Hepatic stellate cell (primary cell): ENCODE data around the gene RHBDD3.

ENCODE experiments used
- DNase-seq: peaks from one replicate; pipeline ENCODE4 v3.0.0; 2011; ENCODE audit warnings: low spot score

Gene RHBDD3

DNA sequence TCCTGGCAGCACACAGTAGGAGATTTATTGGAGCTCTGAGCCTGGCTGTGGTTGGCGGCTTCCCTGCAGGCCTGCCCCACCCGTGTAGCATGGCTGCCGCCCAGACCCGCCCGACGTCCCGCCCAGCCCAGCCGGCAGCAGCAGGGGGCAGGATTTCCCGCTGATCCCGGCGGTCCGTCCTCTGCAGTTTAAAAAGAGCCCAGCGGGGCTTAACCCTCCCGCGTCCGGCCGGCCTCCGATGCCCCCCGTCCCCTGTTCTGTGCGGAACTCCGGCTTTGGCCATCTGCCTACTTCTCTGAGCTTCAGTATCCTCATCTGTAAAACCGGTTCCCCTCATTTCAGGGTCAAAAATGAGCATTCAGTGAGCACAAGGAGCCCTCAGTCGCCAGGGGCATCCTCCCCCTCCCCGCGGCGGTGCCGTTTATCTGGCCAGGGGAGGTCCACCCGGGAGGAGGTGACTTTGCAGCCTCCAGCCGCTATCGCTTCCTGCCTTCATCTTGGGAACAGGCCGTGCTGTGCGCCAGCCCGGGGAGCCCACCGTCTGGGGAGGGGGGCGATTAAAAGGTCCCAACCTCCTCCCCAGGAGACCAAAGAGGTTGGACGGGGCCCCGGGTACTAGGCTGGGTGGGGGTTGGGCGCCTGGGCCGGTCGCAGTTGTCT, 38.5 kb upstream of the RHBDD3 start, which contains the start of gene GAS2L1:
GAS2L1 (plus strand) TSS at position 476 of the 660 bp plus-strand sequence. CDS start 1,456 bp downstream, outside the sequence.
- DNase-seq: peak; percentile 97

DNA sequence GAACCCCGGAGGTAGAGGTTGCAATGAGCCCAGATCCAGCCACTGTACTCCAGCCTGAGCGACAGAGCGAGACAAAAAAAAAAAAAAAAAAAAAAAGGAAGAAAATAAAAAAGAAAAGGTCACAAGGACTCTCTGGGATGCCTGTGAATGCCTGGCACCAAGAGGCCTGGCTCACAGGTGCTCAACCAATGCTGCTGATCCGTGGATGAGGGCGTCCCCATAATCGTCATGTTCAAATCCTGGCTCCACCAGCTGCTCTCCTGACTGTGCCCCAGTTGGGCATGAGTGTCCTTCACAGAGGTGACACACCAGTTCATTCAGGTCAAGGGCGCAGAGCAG, 38.0 kb upstream of the RHBDD3 start:
- no peak for DNase-seq

DNA sequence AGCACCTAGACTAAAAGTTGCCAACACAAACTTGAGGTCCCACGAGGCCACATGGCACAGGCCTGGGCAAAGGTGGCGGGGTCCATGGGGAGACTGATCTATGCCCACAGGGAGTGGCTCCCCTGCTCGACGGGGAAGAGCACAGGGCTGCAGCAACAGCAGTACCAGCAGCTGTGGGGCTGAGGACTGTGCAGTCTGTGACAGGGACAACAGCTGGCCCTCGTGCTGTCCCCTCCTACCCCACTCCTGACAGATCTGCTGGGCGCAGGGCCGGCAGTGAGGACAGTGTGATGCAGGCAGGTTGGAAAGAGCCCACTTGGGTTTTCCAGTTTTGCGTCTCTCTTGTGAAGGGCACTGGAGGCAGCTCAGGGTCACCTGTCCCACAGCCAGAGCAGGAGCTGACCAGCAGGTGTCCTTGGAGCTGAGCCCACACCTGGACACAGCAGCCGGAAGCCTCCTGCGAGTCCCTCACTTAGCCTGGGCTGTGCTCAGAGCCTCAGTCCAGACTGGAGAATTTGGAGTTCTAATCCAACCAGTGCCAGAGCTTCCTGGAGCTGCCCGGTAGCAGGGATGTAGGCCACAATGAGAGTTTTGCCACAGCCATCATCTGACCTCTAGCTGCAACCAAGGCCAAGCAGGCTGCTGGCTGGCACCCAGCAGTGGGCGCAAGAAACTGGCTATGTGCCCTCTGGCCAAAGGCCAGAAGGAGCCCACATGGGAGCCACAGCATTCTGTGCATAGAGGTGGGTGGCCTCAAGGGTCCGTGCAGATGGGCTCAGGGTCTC, 35.1 kb upstream of the RHBDD3 start:
- DNase-seq: no peak

DNA sequence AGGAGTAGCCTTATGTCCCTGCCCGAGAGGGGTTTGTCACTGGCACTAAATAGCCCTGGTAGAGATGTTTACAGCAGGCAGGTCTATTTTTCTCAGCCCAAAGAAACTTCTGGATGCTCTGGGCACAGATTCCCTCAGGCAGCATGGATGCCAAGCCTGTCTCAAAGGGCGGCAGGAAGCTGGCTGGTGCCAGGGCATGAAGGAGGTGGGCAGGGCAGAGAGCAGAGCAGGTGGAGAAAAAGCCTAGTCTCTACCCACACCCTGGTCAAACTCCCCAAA, 34.6 kb upstream of the RHBDD3 start:
- DNase-seq: no peak

DNA sequence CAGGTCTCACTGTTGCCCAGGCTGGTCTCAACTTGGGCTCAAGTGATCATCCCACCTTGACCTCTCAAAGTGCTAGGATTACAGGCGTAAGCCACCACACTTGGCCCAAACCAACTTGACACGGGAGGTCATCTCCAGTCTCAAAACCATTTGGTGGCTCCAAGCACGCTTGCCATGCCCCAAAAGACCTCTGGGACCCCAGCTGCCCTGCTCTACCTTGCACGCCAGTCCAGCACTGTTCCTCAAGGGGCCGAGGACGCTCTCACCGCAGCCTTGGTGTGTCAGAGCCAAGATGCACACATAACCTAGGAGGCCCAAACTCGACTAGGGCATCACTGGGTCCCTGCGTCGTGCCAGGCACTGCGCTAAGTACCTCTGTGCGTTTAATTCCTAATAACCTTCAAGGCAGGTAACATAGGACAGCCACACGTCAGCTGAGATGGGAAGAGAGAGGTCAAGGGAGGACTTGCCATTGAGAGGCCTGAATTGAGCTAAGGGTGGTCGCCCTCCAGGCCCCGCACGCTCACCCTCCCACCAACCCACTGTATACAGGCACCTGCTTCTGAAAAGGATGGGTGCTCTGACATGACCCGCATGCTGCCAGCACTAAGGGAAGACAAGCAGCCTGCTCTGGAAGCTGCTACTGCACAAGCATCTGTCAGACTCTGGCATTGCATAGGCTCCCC, 34.1 kb upstream of the RHBDD3 start:
- no peak for DNase-seq

DNA sequence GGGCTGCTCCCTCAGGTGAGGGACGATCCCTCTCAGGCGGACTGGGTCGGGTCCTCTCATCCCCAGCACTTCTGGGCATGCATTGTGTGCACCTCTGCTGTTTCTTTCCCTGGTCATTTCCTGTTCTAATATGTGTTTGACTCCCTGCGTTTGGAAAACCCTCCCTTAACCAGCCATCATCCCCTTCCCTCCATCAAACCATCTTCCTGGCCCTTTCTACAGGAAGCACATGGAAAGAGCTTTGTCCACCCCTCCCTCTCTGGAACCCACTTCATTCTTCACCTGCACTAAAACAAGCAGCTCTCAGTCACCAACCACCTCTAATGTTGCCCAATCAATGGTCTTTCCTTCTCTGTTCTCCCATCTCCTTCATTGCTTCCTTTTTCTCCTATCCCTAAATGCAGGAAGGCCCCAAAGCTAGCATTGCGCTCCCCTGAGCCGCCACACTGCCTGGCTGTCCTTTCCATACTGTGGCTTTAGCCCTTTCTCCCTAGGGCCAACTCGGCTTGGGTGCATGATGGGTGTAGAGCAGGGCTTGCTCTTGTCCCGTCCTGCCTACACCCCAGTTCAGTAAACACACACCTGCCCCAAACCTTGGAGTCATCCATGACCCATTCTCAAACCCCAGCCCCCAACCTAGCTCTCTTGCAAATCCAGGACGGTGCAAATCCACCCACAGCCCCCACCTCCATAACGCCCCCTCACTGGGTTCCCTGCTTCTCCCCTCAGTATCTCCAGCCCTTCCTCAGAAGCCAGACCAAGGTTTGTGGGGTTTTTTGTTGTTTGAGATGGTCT, 33.2 kb upstream of the RHBDD3 start:
- no peak for DNase-seq

DNA sequence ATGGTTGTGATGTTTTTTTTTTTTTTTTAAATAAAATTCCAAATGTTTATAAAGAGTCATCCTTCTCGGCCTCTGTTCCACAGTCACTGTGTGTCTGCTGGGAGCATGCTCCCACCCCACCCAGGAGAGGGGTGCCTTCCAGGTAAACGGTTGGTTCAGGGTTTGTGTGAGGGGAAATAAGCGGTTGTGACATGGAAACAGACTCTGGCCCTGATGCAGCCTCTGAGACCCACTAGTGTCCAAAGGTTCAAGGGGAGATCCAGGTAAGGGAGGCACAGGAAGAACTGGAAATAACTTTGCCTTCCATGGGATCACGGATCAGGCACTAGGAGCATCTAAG, 32.7 kb upstream of the RHBDD3 start:
- DNase-seq: no peak

DNA sequence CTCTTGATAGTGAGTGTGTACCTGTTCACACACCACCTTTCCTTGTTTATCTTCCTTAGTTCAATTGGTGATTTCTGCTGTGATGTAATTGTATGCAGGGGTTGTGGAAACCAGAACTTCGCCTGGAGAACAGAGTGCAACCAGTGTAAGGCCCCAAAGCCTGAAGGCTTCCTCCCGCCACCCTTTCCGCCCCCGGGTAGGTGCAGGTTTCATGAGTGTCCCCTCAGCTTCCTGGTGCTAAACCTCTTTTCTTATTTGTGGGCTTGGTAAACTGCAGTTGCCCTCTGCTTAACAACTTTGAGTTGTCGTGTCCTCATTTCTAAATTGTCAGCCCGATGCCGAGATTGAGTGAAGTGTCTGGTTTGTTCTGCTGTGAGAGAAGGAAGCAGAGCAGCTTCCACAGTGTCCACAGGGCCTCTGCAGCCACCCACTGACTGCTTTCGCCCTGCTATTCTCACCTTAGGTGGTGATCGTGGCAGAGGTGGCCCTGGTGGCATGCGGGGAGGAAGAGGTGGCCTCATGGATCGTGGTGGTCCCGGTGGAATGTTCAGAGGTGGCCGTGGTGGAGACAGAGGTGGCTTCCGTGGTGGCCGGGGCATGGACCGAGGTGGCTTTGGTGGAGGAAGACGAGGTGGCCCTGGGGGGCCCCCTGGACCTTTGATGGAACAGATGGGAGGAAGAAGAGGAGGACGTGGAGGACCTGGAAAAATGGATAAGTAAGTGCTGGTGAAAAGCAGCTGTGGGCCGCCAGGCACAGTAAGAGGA, 31.5 kb upstream of the RHBDD3 start:
- DNase-seq: no peak

DNA sequence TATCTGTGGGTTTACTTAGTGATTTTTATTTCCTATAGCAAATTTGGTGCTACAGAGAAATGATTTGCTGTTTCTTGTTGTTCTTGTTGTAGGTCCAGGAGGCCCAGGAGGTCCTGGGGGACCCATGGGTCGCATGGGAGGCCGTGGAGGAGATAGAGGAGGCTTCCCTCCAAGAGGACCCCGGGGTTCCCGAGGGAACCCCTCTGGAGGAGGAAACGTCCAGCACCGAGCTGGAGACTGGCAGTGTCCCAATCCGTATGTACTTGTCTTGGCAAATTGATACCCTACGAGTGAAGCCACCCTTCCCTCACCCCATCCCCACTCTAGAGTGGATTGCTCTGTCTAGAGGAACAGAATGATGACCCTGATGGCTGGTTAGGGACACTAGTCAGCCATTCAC, 30.9 kb upstream of the RHBDD3 start:
- no peak for DNase-seq

DNA sequence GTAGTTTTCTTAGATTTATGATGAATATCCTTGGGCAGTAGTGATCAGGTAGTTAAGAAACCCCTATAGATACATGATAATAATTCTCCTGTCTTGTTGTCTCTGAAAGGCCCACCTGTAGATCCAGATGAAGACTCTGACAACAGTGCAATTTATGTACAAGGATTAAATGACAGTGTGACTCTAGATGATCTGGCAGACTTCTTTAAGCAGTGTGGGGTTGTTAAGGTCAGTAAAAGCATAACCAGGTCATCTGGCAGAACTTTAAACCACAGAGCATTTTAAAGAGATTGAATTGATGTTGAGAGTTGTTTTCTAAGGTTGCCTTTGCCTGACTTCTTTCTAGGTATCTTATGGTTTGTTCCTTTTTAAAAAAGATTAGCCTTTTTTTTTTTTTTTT, 24.6 kb upstream of the RHBDD3 start:
- DNase-seq: no peak

DNA sequence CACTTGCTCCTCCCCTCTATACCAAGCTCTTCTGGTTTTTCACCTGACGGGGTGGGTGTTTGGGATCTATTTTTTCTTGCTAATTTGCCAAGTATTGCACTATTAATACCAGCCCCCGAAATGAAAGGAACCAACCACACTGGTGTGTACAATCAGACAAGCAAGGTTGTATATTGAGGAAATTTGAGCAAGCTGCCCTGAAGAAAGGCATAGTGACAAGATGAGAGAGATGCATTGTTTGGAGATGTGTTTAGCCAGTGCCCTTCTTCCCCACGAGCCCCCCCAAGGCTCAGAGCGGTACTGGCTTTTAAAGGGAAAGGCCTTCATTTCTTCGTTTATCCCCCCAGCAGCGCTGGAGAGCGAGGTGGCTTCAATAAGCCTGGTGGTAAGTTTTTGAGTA, 23.4 kb upstream of the RHBDD3 start:
- DNase-seq: no peak

DNA sequence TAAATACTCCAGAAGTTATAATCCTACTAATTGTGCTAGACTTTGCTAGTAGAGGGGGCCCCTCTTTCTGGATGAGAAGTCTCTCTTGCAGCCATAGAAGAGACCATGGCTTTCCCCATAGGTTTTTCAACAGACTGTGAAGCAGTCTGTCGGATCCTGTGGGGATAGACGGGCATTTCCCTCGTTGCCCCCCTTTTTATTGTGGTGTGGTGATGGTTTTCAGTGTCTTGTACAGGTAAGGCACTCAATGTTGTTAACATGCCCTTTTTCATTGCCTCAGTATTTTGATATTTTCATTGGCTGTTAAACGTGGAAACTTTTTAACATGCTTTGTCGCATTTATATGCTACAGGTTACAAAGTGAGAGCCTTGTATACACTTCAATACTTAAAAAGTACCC, 22.3 kb upstream of the RHBDD3 start:
- no peak for DNase-seq

DNA sequence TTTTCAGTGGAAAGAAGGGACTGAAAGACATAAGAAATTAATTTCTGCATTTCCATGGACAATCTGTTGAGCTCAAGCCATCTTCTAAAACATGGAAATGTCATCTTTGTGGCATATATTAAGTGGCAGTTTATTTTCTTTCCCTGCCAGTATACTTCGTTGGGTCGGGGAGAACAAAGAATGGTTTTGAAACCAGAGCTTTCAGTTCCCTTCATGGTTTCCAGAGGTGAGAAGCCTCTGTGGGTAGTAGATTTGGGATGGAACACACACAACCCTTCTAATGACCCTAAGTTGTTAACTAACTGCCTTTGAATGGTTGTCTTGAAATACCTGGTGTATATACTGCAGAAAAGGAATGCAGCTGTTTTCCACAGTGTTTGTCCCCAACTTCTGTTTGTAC, 21.1 kb upstream of the RHBDD3 start:
- no peak for DNase-seq

DNA sequence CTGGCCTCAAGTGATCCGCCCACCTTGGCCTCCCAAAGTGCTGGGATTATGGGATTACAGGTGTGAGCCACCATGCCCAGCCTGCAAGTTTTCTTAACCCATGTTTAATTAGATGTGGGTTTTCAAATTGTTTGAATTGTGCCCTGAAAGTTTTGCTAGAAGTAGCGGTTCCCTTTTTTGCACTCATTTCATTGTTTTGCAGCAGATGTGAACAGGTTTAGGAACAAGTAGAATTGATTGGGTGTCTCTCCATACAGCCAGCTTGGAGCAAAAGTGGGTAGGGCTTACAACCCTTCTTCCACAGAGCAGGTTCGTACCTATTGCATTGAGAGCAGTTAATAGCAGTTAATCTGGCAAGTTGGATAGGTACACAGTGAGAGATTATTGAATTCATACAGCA, 16.4 kb upstream of the RHBDD3 start:
- DNase-seq: no peak

DNA sequence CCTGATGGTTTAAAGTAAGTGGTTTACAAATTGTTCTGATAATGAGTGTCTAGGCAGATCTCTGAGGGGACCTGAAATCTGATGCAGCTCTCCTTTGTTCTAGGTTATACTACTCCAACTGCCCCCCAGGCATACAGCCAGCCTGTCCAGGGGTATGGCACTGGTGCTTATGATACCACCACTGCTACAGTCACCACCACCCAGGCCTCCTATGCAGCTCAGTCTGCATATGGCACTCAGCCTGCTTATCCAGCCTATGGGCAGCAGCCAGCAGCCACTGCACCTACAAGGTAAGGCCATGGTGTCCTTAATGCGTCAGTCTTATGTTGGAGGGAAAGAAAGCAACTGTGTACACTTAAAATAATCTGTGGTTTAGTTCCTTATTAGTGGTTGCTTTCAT, 10.1 kb upstream of the RHBDD3 start:
- no peak for DNase-seq

DNA sequence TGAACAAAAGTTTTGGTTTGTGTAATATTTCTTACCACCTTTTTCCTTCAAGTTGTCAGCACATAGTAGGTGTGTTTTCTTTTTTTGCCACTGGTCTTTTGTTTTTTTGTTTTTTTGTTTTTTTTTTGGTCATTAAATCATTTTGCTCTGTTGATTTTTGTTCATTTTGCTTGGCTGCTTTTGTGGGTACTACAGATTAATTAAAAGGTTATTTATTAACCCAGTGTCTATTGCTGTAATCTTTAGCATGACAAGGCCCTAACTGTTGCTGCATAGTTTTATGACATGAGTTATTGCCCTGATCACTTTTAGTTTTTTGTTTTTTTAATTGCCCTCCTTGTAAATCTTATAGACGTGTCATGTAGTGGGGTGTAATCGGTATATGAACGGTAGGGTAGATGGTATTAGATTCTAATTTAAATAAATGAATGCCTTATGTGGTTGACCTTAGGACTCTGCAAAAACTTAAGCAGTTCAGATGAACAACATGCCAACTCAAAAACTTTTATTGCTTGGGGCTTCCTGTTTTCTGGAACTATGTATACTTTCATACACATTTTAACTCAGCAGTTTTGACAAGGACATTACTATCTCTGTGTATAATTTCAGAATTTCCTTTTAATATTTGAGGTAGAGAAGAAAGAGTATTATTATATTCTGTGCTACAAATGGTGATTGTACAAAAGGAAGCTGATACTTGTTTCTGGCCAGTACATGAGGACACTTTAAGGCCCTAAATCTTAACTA, 8.2 kb upstream of the RHBDD3 start:
- no peak for DNase-seq

DNA sequence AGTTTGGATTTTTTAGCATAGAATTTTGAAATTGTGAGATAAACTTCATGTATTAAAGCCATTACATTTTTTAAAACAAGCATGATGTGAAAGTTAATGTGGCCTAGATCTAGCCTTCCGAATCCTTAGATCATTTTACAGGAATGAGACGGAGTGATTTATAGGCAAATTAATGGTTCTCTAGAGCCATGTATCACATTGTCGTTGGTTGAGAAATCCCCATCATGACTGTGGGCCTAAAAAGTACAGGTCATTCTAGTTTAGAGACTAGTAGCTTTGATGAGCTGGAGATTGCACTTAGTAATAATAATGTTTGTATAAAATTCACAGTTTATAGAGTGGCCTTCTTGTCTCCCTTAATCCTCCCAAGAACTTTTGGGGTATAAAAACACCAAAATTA, 7.4 kb upstream of the RHBDD3 start:
- DNase-seq: no peak

DNA sequence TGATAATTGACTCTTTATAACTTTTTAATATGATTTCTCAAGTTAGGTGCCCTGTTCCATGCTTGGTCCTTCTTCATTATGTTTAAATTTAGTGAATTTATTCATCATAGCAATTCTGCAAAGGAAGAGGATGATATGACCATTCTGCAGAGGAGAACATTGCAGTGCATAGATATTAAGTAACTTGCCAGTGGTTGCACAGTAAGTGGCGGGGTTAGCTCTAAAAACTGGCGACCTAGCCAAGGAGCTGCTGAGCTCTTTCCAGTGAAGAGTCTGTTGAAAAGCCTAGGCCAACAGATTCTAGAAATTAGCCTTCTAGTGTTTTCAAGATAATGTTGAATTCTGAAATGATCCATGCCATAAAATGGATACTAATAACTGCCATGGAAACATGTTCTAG, 4.8 kb upstream of the RHBDD3 start:
- DNase-seq: no peak

DNA sequence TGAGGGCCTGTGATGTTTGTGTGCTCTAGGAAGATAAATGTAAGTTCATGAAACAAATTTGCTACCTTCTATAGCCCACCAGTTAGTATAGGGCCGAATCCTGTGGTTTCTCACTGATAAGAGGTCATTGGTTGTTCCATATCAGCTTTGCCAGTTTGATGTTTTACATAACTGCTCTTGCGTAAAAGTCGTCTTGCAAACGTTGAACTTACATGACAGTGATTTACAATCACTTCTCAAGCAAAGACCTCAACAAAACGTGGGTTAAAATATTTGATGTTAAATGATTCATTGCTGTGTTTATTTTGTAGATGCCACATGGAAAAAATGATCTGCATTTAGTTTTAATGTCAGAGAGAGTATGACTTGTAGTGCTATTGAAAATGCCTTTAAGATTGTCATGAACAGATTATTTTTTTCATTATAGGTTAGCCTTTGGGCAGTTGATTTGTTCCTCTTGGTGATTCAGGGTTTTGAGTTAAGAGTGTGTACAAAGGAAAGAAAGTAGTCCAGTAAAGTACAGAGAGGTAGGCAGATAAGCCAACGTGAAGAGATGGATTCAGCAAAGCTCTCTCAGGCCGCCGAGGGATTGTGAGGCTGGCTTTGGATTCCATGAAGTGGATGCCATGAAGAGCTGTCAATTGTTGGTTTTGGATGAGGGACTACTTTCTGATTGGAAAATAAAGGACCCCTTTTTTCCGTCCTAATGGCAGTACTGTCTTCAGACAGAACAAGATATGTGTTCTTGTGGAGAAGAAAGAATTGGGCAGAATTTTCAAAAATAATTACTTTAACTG, 2.9 kb upstream of the RHBDD3 start:
- DNase-seq: no peak

DNA sequence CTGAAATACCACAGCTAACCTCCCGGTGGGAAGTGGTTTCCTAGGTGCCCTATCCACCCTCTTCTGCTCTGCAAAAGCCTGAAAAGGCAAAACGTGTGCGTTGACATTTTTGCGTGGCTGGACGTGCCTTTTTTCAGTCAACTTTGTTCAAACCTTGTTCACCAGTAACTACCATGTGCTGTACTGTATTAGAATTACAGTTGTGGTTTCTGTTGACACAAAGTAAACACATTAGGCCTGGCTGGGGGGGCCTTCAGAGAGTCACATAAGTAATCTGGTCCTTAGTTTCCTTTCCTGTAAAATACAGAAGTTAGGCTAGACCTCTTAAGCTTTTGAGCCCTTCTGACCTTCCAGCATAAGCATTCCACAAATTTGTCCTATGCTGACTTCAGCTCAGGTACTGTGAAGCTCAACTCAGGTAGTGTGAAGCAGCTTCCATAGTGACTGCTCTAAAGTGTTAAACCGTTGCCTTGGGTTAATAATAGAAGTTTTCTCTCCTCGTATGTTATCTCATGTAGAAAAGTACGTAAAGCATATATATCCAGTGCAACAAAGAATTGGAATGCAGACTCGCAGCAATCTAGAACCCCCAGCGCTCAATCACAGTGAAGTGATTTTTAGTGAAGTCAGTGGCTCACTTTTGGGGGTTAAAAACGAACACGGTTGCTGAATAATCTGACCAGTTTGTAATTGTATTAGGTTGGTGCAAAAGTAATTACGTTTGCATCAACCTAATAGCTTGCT, 2.1 kb upstream of the RHBDD3 start:
- no peak for DNase-seq
